ENCODE measurements around the gene HIVEP3.

DNA sequence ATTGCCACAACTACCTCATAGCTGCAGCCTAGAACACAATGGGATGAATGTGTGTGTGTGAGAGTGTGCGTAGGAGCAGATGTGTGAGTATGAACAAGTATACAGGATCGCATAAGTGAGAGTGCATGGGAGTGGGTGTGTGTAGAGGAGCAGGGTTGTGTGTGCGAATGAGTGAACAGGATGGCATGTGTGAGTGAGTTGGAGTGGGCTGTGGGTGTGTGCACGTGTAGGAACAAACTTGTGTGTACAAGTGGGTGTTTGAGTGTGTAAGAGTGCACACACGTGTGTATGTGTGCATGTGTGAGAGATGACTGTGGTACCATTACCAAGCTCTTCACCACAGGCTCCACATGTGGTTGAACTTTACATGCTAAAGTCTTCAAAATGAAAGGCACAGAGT, 258.8 kb downstream of the HIVEP3 start:
- TF ChIP-seq, protein P1, sequence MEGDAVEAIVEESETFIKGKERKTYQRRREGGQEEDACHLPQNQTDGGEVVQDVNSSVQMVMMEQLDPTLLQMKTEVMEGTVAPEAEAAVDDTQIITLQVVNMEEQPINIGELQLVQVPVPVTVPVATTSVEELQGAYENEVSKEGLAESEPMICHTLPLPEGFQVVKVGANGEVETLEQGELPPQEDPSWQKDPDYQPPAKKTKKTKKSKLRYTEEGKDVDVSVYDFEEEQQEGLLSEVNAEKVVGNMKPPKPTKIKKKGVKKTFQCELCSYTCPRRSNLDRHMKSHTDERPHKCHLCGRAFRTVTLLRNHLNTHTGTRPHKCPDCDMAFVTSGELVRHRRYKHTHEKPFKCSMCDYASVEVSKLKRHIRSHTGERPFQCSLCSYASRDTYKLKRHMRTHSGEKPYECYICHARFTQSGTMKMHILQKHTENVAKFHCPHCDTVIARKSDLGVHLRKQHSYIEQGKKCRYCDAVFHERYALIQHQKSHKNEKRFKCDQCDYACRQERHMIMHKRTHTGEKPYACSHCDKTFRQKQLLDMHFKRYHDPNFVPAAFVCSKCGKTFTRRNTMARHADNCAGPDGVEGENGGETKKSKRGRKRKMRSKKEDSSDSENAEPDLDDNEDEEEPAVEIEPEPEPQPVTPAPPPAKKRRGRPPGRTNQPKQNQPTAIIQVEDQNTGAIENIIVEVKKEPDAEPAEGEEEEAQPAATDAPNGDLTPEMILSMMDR (IDR thresholded peaks at IDR 0.05) = no peak
- TF ChIP-seq POLR2A (IDR thresholded peaks at IDR 0.05) = no peak
